ENCODE results near the gene ZNF688. TPM values are rescaled to one million over a fixed set of nuclear protein-coding genes. Genes with fewer than 3 reads are reported as not detected.

Gene ZNF688
- total RNA-seq, 1 experiment from 2014 or later = 3.6 TPM

DNA sequence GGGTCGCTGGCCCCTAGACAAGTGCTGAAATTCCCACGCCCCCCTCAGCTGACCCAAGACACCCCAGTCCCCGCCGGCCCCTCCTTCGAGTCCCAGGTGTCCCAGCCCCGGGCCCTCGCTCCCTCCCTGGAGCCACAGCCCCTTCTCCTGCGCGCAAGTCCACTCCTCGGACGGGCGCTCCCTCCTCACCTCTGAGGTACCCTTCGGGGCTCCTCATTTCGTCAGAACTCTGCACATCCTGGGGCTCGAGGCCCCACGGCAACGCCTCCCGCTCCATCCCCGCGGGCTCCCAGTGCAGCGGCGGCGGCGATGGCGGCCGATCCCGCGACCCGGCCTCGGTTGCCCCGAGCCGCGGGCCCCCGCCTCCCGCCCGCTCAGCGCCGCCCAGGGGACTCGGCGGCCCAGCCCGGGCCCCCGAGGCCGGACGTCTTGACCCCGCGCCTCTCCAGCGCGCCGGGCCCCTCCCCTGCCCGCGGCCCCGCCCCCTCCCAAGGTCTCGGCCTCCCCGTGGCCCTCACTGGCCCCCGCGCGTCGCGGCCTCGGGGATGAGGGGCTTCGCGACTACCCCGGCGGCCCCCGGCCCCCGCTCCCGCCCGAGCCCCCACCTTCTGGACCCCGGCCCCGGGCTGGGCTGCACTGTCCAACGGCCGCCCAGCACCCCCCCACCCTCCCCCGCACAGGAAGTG is 45.2 kb downstream of the ZNF688 start, which contains the start of gene ZNF768:
TSS of gene ZNF768 (minus strand) at position 430 of the 686 bp plus-strand sequence. CDS start at position 277, 153 bp downstream.
- Histone ChIP-seq H3K9me3 (ENCODE audit: control insufficient read depth in 1 of 2, insufficient read depth in 1 of 2, low read depth in 1 of 2, low read length in 2 of 2) (no peaks in the 10 kb centered on the region), H3K79me2 (ENCODE audit: insufficient read depth, low read length) (peaks cover 12% of the 10 kb centered on the region), H2AFZ (ENCODE audit: low read depth, low read length, poor library complexity, severe bottlenecking) (no peak within 1 kb of the TSS), H3K36me3 (ENCODE audit: control insufficient read depth in 1 of 2, insufficient read depth in 2 of 2, low read length in 2 of 2) (no peaks in the 10 kb centered on the region; a peak in 1 of 4 replicates), H3K9me2 (ENCODE audit: insufficient read depth) (no peaks in the 10 kb centered on the region), H3K27me3 (ENCODE audit: insufficient read depth, low read length) (no peaks in the 10 kb centered on the region), H3K27ac (ENCODE audit: low read depth, low read length) (peak within 1 kb of the TSS; percentile 99), H3K9ac (ENCODE audit: low read length) (peak within 1 kb of the TSS; percentile 91), H4K20me1 (ENCODE audit: insufficient read depth) (no peaks in the 10 kb centered on the region), H3K4me1 (ENCODE audit: control insufficient read depth in 1 of 2, insufficient read depth in 2 of 2, low read length in 2 of 2) (peaks cover 7 to 28% of the 10 kb centered on the region in 2 experiments), H3K4me3 (replicated peaks in 1 of 2; ENCODE audit: low read depth in 1 of 2, low read length in 2 of 2) (peak within 1 kb of the TSS; percentile 69 to 77), H3K4me2 (ENCODE audit: low read length) (peak within 1 kb of the TSS; percentile 84)
- ChIA-PET RAD21 (ENCODE audit: low non-redundant PET in 1 of 2, low total read pairs in 2 of 2, uncharacterized antibody in 2 of 2, unreplicated experiment in 2 of 2) (no interaction called here), CTCF (interaction anchor here (0.9 to 1.3 kb wide), 3 partner anchors 9 to 96 kb away, joined by 3 to 4 read pairs (median 3); partner anchors contain the start of gene DCTPP1), POLR2A (interaction anchor here (1.3 kb wide), 1 partner anchor 32 kb away, joined by 4 read pairs; the partner anchor contains the start of gene ZNF764)
- no TSS peak for BruUV-seq (replicated peaks)
- intact Hi-C loops (cut with micrococcal nuclease) = loop anchor here (5.0 kb wide), 1 partner anchor 94 kb away; the partner anchor contains the start of gene DCTPP1
- DNase-seq (ENCODE audit: low read depth, low spot score) (no peak), ATAC-seq (peak; percentile 50)
- peak; percentile 76 for TF ChIP-seq POLR2A (IDR thresholded peaks at IDR 0.05; ENCODE audit: borderline replicate concordance, extremely low read depth, insufficient read depth, insufficient read length)
- TF ChIP-seq TCF7L2 (IDR thresholded peaks at IDR 0.05; ENCODE audit: borderline replicate concordance, extremely low read depth, insufficient read depth, insufficient read length) = no peak
- TF ChIP-seq POLR2AphosphoS5 (IDR thresholded peaks at IDR 0.05; ENCODE audit: low read depth, low read length) = peak; percentile 30; the same call in 1 of the 2 replicates
- TF ChIP-seq ZFX (IDR thresholded peaks at IDR 0.05) = peak; percentile 62; the same call in 1 of the 2 replicates

DNA sequence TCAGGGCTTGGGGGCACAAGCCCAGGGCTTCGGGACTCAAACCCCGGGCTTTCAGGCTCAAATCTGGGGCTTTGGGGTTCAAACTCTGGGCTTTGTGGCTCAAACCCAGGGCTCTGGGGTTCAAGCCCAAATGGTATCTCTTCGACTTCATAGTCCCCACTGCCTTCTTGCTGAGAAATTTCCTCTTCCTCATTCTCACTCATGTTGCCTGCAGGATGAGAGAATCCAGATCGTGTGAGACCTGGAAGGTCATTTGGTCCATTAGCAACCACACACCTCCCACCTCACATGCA is 45.7 kb downstream of the ZNF688 start:
- no peak for DNase-seq (ENCODE audit: low read depth, low spot score)
- ChIA-PET RAD21 (ENCODE audit: low non-redundant PET in 1 of 2, low total read pairs in 2 of 2, uncharacterized antibody in 2 of 2, unreplicated experiment in 2 of 2) (no interaction called here), POLR2A (interaction anchor here (1.3 kb wide), 1 partner anchor 96 kb away, joined by 3 read pairs; the partner anchor contains the start of gene DCTPP1), CTCF (interaction anchor here (1.1 to 1.3 kb wide), 2 partner anchors 10 to 96 kb away, joined by 3 to 4 read pairs; partner anchors contain the start of gene DCTPP1)
- Histone ChIP-seq H3K9ac (ENCODE audit: low read length) (peak overlapping the region; percentile 91), H3K9me3 (ENCODE audit: control insufficient read depth in 1 of 2, insufficient read depth in 1 of 2, low read depth in 1 of 2, low read length in 2 of 2) (no peaks in the 10 kb centered on the region), H4K20me1 (ENCODE audit: insufficient read depth) (no peaks in the 10 kb centered on the region), H3K4me3 (replicated peaks in 1 of 2; ENCODE audit: low read depth in 1 of 2, low read length in 2 of 2) (peak overlapping the region; percentile 69 to 77), H3K4me2 (ENCODE audit: low read length) (peak overlapping the region; percentile 84), H3K27ac (ENCODE audit: low read depth, low read length) (peak overlapping the region; percentile 74), H3K36me3 (ENCODE audit: control insufficient read depth in 1 of 2, insufficient read depth in 2 of 2, low read length in 2 of 2) (no peaks in the 10 kb centered on the region; a peak in 1 of 4 replicates), H2AFZ (ENCODE audit: low read depth, low read length, poor library complexity, severe bottlenecking) (no peak overlapping the region), H3K27me3 (ENCODE audit: insufficient read depth, low read length) (no peaks in the 10 kb centered on the region), H3K9me2 (ENCODE audit: insufficient read depth) (no peaks in the 10 kb centered on the region), H3K79me2 (ENCODE audit: insufficient read depth, low read length) (peaks cover 12% of the 10 kb centered on the region), H3K4me1 (ENCODE audit: control insufficient read depth in 1 of 2, insufficient read depth in 2 of 2, low read length in 2 of 2) (peaks cover 7 to 28% of the 10 kb centered on the region in 2 experiments)
- intact Hi-C loops (cut with micrococcal nuclease) = loop anchor here (5.0 kb wide), 1 partner anchor 93 kb away; the partner anchor contains the start of gene DCTPP1
- TF ChIP-seq EZH2 (IDR thresholded peaks at IDR 0.05) (no peak), ZNF274 (IDR thresholded peaks at IDR 0.05; ENCODE audit: low read depth, low read length) (no peak), ZFX (IDR thresholded peaks at IDR 0.05) (no peak), TCF7L2 (IDR thresholded peaks at IDR 0.05; ENCODE audit: borderline replicate concordance, extremely low read depth, insufficient read depth, insufficient read length) (no peak), EZH2phosphoT487 (IDR thresholded peaks at IDR 0.05; ENCODE audit: borderline replicate concordance) (no peak), ELF1 (IDR thresholded peaks at IDR 0.05; ENCODE audit: borderline replicate concordance, low read depth) (no peak)
- BruUV-seq (replicated peaks) = no TSS peak
- no peak for ATAC-seq

Data from HCT116 (cell line).